Central memory CD8-positive, alpha-beta T cell (primary cell): ENCODE data around the gene AP5S1.
"Not testable (repeated sequence)": the region's sequence is repeated elsewhere in the genome, so short reads cannot be mapped to it uniquely, and the experiment has no call there.

ENCODE experiments used
- ATAC-seq: fragments of 150-1000 bp; cut with Tn5 transposase; replicated peaks from 2 replicates; pipeline ENCODE4 v1.10.0; 2022; ENCODE audit warnings: mild to moderate bottlenecking, moderate FRiP score, moderate number of reproducible peaks; ENCODE audit not compliant: poor library complexity, severe bottlenecking; ENCODE audit errors: extremely low read depth
- DNase-seq, 2 donors: peaks; one replicate each; pipeline ENCODE4 v3.0.0; 2021; ENCODE audit warnings: low spot score in 2 of 2
- H3K27ac Mint-ChIP-seq: one replicate; pipeline ENCODE4 v1.8.0; 2022; ENCODE audit warnings: low read depth, mild to moderate bottlenecking, moderate library complexity, mixed read lengths
- H3K27me3 Mint-ChIP-seq: one replicate; pipeline ENCODE4 v1.8.0; 2022; ENCODE audit warnings: mixed read lengths
- H3K36me3 Mint-ChIP-seq: one replicate; pipeline ENCODE4 v1.8.0; 2022; ENCODE audit warnings: mild to moderate bottlenecking, moderate library complexity, mixed read lengths; ENCODE audit not compliant: insufficient read depth
- H3K4me1 Mint-ChIP-seq: one replicate; pipeline ENCODE4 v1.8.0; 2022; ENCODE audit warnings: mixed read lengths
- H3K4me3 Mint-ChIP-seq: one replicate; pipeline ENCODE4 v1.8.0; 2022; ENCODE audit warnings: mild to moderate bottlenecking, moderate library complexity, mixed read lengths
- H3K9me3 Mint-ChIP-seq: one replicate; pipeline ENCODE4 v1.8.0; 2022; ENCODE audit warnings: mixed read lengths

Gene AP5S1

GRCh38 chr20:3819411-3820047 lies 818 bp upstream of the AP5S1 start:
- Mint-ChIP-seq H3K27ac (peak overlapping the region; percentile 98), H3K4me3 (peak overlapping the region; percentile 84), H3K4me1 (peaks cover 49% of the 10 kb centered on the region), H3K9me3 (no peaks in the 10 kb centered on the region), H3K27me3 (no peaks in the 10 kb centered on the region), H3K36me3 (peaks cover 14% of the 10 kb centered on the region)
- ATAC-seq = no peak
- no peak for DNase-seq

DNA sequence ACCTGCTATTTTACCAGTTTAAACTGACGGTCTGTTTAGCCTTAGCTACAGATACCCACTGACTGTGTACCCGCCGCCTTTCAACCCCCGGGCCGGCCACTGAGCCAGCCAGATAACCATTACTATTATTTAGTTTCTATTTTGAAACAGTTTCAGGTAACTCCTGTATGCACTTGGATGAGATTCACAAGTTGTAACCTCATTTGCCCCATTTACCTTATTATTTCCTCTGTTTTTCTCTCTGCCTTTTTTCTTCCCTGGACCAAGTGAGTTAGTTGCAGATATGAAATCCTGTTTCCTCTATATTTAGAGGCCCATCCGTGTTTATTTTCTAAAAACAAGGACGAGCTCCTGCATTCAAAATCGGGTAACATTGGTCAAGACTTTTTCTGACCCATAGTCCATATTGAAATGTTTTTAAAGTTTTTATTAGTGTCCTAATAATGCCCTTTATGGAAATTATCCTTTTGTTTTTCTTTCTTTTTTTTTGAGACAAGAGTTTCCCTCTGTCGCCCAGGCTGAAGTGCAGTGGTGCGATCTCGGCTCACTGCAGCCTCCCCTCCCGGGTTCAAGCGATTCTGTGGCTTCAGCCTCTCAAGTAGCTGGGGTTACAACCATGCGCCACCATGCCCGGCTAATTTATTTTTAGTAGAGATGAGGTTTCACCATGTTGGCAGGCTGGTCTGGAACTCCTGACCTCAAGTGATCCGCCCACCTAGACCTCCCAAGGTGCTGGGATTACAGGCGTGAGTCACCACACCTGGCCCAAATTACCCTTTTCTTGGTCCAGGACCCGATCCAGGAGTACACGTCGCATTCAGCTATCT lies 767 bp downstream of the AP5S1 start:
- Mint-ChIP-seq H3K4me1 (peaks cover 38% of the 10 kb centered on the region), H3K27me3 (no peaks in the 10 kb centered on the region), H3K36me3 (peaks cover 17% of the 10 kb centered on the region), H3K4me3 (peak overlapping the region; percentile 84), H3K9me3 (no peaks in the 10 kb centered on the region), H3K27ac (peak overlapping the region; percentile 98)
- no peak for DNase-seq
- ATAC-seq = no peak

- Mint-ChIP-seq H3K27ac (peak overlapping the region; percentile 98), H3K27me3 (no peaks in the 10 kb centered on the region), H3K4me3 (peak overlapping the region; percentile 84), H3K36me3 (peaks cover 18% of the 10 kb centered on the region), H3K4me1 (peaks cover 29% of the 10 kb centered on the region), H3K9me3 (no peaks in the 10 kb centered on the region)
- DNase-seq (no peak), ATAC-seq (no peak)
Observed at GRCh38 chr20:3821996-3822395, 1.6 kb downstream of the AP5S1 start.

DNA sequence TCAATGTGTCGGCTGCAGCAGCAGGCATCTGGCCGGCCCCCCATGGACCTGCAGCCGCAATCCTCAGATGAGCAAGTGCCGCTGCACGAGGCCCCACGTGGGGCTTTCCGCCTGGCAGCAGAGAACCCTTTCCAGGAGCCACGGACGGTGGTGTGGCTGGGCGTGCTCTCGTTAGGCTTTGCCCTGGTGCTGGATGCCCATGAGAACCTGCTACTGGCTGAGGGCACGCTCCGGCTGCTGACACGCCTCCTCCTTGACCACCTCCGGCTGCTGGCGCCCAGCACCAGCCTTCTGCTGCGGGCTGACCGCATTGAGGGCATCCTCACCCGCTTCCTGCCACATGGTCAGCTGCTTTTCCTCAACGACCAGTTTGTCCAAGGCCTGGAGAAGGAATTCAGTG lies 3.5 kb downstream of the AP5S1 start:
- H3K27ac Mint-ChIP-seq = no peak overlapping the region
- H3K9me3 Mint-ChIP-seq = no peaks in the 10 kb centered on the region
- ATAC-seq (no peak), DNase-seq (no peak)
- peaks cover 19% of the 10 kb centered on the region for H3K4me1 Mint-ChIP-seq
- no peak overlapping the region for H3K4me3 Mint-ChIP-seq
- H3K27me3 Mint-ChIP-seq = no peaks in the 10 kb centered on the region
- peaks cover 18% of the 10 kb centered on the region for H3K36me3 Mint-ChIP-seq

DNA sequence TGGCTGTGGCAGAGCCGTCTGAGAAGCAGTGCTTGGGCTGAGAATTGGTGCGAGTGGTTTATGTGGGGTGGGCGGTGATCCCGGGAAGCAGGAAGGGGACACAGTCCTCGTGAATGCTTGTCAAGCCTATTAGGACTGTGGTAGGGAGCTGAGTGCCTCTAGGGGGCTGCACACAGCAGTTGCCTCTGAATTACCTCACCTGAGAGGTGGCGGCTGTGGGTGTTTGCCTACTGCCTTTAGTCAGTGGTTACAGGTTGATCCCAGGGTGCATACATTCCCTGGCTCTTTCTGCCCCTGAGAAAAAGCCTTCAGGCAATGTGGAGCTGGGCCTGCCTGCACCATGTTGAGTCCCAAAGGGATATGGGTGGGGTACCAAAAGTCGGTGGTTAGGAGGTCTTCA lies 5.2 kb downstream of the AP5S1 start:
- Mint-ChIP-seq H3K27me3 (no peaks in the 10 kb centered on the region), H3K4me3 (no peak overlapping the region), H3K9me3 (no peaks in the 10 kb centered on the region), H3K4me1 (peaks cover 15% of the 10 kb centered on the region), H3K27ac (no peak overlapping the region), H3K36me3 (peaks cover 17% of the 10 kb centered on the region)
- DNase-seq (no peak), ATAC-seq (no peak)

GRCh38 chr20:3826420-3826819 lies 6.1 kb downstream of the AP5S1 start:
- Mint-ChIP-seq H3K9me3 (no peaks in the 10 kb centered on the region), H3K4me3 (no peak overlapping the region), H3K27me3 (no peaks in the 10 kb centered on the region), H3K4me1 (peaks cover 8% of the 10 kb centered on the region), H3K27ac (peak overlapping the region; percentile 55), H3K36me3 (peaks cover 11% of the 10 kb centered on the region)
- DNase-seq (no peak), ATAC-seq (no peak)

DNA sequence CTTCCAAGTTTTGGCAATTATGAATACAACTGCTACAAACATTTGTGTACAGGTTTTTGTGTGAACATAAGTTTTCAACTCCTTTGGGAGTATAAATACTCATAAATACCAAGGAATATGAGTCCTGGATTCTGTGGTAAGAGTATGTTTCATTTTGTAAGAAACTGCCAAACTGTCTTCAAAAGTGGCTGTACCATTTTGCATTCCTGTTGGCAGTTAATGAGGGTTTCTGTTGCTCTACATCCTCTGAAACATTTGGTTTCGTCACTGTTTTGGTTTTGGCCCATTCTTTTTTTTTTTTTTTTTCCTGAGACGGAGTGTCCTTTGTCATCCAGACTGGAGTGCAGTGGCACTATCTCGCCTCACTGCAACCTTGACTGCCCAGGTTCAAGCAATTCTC lies 8.5 kb downstream of the AP5S1 start:
- H3K9me3 Mint-ChIP-seq = no peaks in the 10 kb centered on the region
- DNase-seq (no peak), ATAC-seq (no peak)
- H3K4me3 Mint-ChIP-seq = no peak overlapping the region
- no peaks in the 10 kb centered on the region for H3K27me3 Mint-ChIP-seq
- H3K36me3 Mint-ChIP-seq = peaks cover 11% of the 10 kb centered on the region
- no peak overlapping the region for H3K27ac Mint-ChIP-seq
- no peaks in the 10 kb centered on the region for H3K4me1 Mint-ChIP-seq

- not testable (repeated sequence) for H3K4me3 Mint-ChIP-seq, H3K9me3 Mint-ChIP-seq, H3K4me1 Mint-ChIP-seq, ATAC-seq, H3K27ac Mint-ChIP-seq, DNase-seq, H3K36me3 Mint-ChIP-seq, H3K27me3 Mint-ChIP-seq
Observed at GRCh38 chr20:3829891-3830290, 9.5 kb downstream of the AP5S1 start.

DNA sequence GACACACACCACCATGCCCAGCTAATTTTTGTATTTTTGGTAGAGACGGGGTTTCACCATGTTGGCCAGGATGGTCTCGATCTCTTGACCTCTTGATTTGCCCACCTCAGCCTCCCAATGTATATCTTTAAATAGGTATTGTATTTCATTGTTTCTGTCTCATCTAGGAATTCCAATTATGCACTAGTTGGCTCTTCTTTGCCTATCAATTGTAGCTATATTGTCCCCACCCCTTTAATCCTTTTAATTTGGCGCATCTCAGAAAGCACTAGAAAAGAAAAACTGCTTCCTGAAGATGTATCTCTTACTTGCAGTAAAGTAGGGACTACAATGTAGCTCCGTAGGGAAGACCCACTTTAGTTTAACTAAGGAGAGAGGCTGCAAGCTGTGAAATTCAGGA lies 15.8 kb downstream of the AP5S1 start:
- DNase-seq = no peak
- Mint-ChIP-seq H3K27me3 (no peaks in the 10 kb centered on the region), H3K27ac (no peak overlapping the region), H3K4me1 (no peaks in the 10 kb centered on the region), H3K9me3 (no peaks in the 10 kb centered on the region), H3K36me3 (no peaks in the 10 kb centered on the region), H3K4me3 (no peak overlapping the region)
- no peak for ATAC-seq

GRCh38 chr20:3839328-3839727 lies 19.0 kb downstream of the AP5S1 start:
- Mint-ChIP-seq H3K4me1 (no peaks in the 10 kb centered on the region), H3K27ac (no peak overlapping the region), H3K9me3 (no peaks in the 10 kb centered on the region), H3K36me3 (no peaks in the 10 kb centered on the region), H3K4me3 (no peak overlapping the region), H3K27me3 (no peaks in the 10 kb centered on the region)
- ATAC-seq (no peak), DNase-seq (no peak)

- H3K4me1 Mint-ChIP-seq, H3K4me3 Mint-ChIP-seq: not testable (repeated sequence)
Observed at GRCh38 chr20:3840201-3840600, 19.9 kb downstream of the AP5S1 start.

GRCh38 chr20:3842348-3842930 lies 22.1 kb downstream of the AP5S1 start:
- Mint-ChIP-seq H3K4me1 (peaks cover 8% of the 10 kb centered on the region), H3K27me3 (no peaks in the 10 kb centered on the region), H3K4me3 (no peak overlapping the region), H3K36me3 (peaks cover 2% of the 10 kb centered on the region), H3K27ac (no peak overlapping the region), H3K9me3 (no peaks in the 10 kb centered on the region)
- DNase-seq (no peak), ATAC-seq (no peak)

More at GRCh38 chr20:3840201-3840600, 19.9 kb downstream of the AP5S1 start:
- ATAC-seq, H3K36me3 Mint-ChIP-seq, H3K27me3 Mint-ChIP-seq, DNase-seq, H3K9me3 Mint-ChIP-seq, H3K27ac Mint-ChIP-seq: not testable (repeated sequence)

DNA sequence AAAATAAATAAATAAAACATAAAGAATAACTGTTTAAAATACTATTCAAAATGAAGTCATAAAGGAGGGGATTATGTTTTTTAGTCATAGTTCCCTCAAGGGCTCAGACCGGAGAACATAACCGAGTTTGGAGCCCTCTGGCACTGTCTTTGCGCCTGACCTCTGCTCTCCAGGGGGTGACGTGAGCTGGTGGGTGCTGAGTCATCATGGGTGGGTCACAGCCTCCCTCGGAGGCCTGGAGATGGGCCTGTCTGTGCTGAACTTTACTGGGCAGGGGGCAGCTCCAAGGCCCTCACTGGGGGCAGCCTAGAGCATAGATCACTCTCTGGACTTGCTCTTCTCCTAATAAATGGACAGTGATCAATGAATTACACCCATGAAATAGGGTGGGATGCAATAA lies 23.1 kb downstream of the AP5S1 start:
- H3K27ac Mint-ChIP-seq = no peak overlapping the region
- ATAC-seq (no peak), DNase-seq (no peak)
- H3K36me3 Mint-ChIP-seq = peaks cover 2% of the 10 kb centered on the region
- no peak overlapping the region for H3K4me3 Mint-ChIP-seq
- H3K9me3 Mint-ChIP-seq = no peaks in the 10 kb centered on the region
- H3K4me1 Mint-ChIP-seq = peaks cover 16% of the 10 kb centered on the region
- H3K27me3 Mint-ChIP-seq = no peaks in the 10 kb centered on the region
